Right lung (tissue), 5 donors: ENCODE results near the gene FLG2. TPM values are rescaled to one million over a fixed set of nuclear protein-coding genes. Genes with fewer than 3 reads are reported as not detected.
"Not testable (repeated sequence)": the region's sequence is repeated elsewhere in the genome, so short reads cannot be mapped to it uniquely, and the experiment has no call there.

ENCODE experiments used
- DNase-seq, 2 donors: peaks; one replicate each; pipeline ENCODE4 v3.0.0-alpha.2; 2013
- polyA plus RNA-seq, 5 donors: library from polyadenylated mRNA; unstranded; fragments of 120-200 nt; gene quantifications; one replicate each; pipeline versions ENCODE4 v1.2.1 to v1.2.3, GENCODE V29; 2013; ENCODE audit warnings: inconsistent platforms in 1 of 5, low replicate concordance in 1 of 5; ENCODE audit not compliant: insufficient read length in 5 of 5, insufficient read depth in 1 of 5

FLG2 gene
- polyA plus RNA-seq, 5 donors = 0.06 to 0.17 (median 0.10) TPM

DNA sequence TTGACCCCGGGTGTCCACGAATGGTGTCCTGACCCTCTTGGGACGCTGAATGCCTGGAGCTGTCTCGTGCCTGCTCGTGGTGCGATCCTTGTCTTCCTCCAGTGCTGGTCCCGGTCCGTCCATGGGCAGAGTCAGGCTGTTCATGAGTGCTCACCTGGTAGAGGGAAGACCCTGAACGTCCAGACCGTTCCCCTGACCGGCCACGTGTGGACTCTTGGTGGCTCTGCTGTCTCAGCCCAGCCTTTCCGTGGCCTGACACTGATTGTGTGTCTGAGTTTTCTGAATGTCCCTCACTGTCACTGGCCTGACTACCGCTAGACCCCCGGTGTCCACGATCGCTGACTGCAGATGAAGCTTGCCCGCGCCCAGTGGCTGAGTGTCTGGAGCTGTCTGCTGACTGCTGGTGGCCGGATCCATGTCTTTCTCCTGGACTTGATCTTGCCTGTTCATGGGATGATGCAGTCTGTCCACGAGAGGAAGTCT, 46.4 kb downstream of the FLG2 start:
- DNase-seq = no peak

DNA sequence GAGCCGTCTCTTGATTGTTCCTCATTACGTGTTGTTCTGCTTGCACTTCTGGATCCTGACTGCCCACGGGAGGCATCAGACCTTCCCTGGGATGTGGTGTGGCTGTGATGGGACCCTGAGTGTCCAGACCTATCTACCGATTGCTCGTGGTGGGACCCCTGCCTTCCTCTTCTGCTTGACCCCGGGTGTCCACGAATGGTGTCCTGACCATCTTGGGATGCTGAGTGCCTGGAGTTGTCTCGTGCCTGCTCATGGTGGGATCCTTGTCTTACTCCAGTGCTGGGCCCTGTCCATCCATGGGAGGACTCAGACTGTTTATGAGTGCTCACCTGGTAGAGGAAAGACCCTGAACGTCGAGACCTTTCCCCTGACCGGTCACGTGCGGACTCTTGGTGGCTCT, 47.6 kb downstream of the FLG2 start:
- not testable (repeated sequence) for DNase-seq

DNA sequence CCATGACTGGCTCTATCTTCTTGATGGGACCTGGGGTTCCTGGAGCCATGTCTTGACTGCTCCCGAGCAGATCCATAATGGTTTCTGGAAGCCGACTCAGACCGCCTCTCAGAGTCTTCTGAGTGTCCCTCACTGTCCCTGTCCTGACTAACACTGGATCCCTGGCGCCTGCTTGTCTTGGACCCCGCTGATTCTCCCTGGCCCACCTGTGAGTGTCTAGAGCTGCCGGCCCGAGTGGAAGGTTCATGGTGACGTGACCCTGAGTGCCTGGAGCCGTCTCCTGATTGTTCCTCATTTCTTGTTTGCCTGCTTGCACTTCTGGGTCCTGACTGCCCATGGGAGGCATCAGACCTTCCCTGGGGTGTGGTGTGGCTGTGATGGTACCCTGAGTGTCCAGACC, 49.9 kb downstream of the FLG2 start:
- DNase-seq = no peak

DNA sequence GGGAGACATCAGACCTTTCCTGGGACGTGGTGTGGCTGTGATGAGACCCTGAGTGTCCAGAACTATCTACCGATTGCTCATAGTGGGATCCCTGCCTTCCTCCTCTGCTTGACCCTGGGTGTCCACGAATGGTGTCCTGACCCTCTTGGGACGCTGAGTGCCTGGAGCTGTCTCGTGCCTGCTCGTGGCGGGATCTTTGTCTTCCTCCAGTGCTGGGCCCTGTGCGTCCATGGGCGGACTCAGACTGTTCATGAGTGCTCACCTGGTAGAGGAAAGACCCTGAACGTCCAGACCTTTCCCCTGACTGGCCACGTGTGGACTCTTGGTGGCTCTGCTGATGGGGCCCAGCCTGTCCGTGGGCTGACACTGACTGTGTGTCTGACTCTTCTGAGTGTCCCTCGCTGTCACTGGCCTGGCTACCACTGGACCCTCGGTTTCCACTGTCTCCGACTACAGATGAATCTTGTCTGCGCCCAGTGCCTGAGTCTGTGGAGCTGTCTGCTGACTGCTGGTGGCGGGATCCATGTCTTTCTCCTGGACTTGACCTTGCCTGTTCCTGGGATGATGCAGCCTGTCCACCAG, 50.4 kb downstream of the FLG2 start:
- not testable (repeated sequence) for DNase-seq

DNA sequence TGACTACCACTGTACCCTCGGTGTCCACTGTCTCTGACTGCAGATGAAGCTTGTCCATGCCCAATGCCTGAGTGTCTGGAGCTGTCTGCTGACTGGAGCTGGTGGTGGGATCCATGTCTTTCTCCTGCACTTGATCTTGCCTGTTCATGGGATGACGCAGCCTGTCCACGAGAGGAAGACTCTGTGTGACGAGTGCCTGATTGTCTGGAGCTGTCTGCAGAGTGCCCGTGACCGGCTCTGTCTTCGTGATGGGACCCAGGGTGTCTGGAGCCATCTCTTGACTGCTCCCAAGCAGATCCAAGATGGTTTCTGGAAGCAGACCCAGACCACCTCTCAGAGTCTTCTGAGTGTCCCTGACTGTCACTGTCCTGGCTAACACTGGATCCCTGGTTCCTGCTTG, 51.0 kb downstream of the FLG2 start:
- DNase-seq = not testable (repeated sequence)

DNA sequence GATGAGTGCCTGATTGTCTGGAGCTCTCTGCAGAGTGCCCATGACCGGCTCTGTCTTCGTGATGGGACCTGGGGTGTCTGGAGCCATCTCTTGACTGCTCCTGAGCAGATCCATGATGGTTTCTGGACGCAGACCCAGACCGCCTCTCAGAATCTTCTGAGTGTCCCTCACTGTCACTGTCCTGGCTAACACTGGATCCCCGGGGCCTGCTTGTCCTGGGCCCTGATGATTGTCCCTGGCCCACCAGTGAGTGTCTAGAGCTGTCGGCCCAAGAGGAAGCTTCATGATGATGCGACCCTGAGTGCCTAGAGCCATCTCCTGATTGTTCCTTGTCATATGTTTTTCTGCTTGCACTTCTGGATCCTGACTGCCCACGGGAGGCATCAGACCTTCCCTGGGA, 51.8 kb downstream of the FLG2 start:
- not testable (repeated sequence) for DNase-seq

DNA sequence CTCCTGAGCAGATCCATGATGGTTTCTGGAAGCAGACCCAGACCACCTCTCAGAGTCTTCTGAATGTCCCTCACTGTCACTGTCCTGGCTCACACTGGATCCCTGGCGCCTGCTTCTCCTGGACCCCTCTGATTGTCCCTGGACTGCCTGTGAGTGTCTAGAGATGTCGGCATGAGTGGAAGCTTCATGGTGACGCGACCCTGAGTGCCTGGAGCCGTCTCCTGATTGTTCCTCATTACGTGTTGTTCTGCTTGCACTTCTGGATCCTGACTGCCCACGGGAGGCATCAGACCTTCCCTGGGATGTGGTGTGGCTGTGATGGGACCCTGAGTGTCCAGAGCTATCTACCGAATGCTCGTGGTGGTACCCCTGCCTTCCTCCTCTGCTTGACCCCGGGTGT, 53.7 kb downstream of the FLG2 start:
- DNase-seq = not testable (repeated sequence)

DNA sequence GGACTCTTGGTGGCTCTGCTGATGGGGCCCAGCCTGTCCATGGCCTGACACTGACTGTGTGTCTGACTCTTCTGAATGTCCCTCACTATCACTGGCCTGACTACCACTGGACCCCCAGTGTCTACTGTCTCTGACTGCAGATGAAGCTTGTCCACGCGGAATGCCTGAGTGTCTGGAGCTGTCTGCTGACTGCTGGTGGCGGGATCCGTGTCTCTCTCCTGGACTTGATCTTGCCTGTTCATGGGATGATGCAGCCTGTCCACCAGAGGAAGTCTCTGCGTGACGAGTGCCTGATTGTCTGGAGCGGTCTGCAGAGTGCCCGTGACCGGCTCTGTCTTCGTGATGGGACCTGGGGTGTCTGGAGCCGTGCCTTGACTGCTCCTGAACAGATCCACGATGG, 55.0 kb downstream of the FLG2 start:
- not testable (repeated sequence) for DNase-seq

DNA sequence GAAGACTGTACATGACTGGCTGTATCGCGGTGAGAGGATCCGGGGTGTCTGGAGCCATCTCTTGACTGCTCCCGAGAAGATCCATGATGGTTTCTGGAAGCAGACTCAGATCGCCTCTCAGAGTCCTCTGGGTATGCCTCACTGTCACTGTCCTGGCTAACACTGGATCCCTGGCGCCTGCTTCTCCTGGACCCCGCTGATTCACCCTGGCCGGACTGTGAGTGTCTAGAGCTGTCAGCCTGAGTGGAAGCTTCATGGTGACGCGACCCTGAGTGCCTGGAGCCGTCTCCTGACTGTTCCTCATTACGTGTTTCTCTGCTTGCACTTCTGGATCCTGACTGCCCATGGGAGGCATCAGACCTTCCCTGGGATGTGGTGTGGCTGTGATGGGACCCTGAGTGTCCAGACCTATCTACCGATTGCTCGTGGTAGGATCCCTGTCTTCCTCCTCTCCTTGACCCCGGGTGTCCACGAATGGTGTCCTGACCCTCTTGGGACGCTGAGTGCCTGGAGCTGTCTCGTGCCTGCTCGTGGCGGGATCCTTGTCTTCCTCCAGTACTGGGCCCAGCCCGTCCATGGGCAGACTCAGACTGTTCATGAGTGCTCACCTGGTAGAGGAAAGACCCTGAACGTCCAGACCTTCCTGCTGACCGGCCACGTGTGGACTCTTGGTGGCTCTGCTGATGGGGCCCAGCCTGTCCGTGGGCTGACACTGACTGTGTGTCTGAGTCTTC, 56.5 kb downstream of the FLG2 start:
- DNase-seq = not testable (repeated sequence)

Other genes with a start within 250 kb of the FLG2 start
- under 1 TPM; 0.06 to 0.21 (median 0.06) TPM for gene TCHH, start 244.6 kb downstream of the FLG2 start, polyA plus RNA-seq
- gene RPTN, start 200.8 kb downstream of the FLG2 start, polyA plus RNA-seq = not detected
- under 1 TPM; 0.04 to 0.39 (median 0.08) TPM for gene HRNR, start 135.8 kb downstream of the FLG2 start, polyA plus RNA-seq
- 1 to 10 TPM in 3 of 5 donors, under 1 TPM in 2; 0.39 to 1.6 (median 1.2) TPM for gene FLG, start 34.8 kb downstream of the FLG2 start, polyA plus RNA-seq
- not detected for gene CRNN, start 54.3 kb upstream of the FLG2 start, polyA plus RNA-seq
- not detected for gene LCE5A, start 150.8 kb upstream of the FLG2 start, polyA plus RNA-seq
- not detected for gene CRCT1, start 154.5 kb upstream of the FLG2 start, polyA plus RNA-seq
- gene LCE3E, start 206.8 kb upstream of the FLG2 start, polyA plus RNA-seq = not detected
- not detected for gene LCE3D, start 220.5 kb upstream of the FLG2 start, polyA plus RNA-seq
- gene LCE3C, start 240.2 kb upstream of the FLG2 start, polyA plus RNA-seq = not detected